Peyer's patch (tissue), 4 donors: ENCODE measurements around the gene PDHX.
A peak's percentile ranks its signal among the peaks of the same experiment; 100 is the strongest.

ENCODE experiments used
- CTCF ChIP-seq, 6 experiments: fragments of 450-650 bp in 4 of 6; fragments of 200-600 bp in 2 of 6; sonication (generic) in 1 of 6; IDR thresholded peaks; one replicate each; pipeline ENCODE4 v1.5.1; 2017 to 2019; ENCODE audit warnings: antibody characterized with exemption in 6 of 6, mild to moderate bottlenecking in 3 of 6, moderate library complexity in 1 of 6
- POLR2A ChIP-seq, 2 donors: fragments of 450-650 bp; IDR thresholded peaks; one replicate each; pipeline ENCODE4 v1.5.1; 2017; ENCODE audit warnings: antibody characterized with exemption in 2 of 2, mild to moderate bottlenecking in 2 of 2, moderate library complexity in 2 of 2

DNA sequence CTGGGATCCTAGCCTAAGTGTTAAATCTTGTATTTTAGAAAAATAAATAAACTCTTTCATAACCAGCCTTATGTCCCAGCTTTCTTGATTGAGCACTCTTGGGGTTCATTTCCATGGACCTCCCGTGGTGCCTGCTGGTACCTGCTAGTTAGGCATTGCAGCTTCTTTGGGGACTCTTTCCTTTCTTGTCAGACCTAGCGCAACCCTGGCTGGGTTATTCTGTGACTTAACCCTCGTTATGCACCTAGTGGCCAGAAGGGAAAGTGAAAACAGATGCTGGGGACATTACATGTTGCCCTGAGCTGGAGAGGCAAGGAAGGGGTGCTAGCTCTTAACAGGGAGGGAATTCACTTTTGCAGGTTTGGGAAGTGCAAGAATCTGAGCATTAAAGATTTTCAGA, 47.0 kb upstream of the PDHX start:
- no peak for TF ChIP-seq POLR2A (IDR thresholded peaks at IDR 0.05)
- peak in 1 of 6 experiments; percentile 2 for TF ChIP-seq CTCF (IDR thresholded peaks at IDR 0.05)
